ENCODE data around the gene RNF224.
A peak's percentile ranks its signal among the peaks of the same experiment; 100 is the strongest.

The RNF224 gene

DNA sequence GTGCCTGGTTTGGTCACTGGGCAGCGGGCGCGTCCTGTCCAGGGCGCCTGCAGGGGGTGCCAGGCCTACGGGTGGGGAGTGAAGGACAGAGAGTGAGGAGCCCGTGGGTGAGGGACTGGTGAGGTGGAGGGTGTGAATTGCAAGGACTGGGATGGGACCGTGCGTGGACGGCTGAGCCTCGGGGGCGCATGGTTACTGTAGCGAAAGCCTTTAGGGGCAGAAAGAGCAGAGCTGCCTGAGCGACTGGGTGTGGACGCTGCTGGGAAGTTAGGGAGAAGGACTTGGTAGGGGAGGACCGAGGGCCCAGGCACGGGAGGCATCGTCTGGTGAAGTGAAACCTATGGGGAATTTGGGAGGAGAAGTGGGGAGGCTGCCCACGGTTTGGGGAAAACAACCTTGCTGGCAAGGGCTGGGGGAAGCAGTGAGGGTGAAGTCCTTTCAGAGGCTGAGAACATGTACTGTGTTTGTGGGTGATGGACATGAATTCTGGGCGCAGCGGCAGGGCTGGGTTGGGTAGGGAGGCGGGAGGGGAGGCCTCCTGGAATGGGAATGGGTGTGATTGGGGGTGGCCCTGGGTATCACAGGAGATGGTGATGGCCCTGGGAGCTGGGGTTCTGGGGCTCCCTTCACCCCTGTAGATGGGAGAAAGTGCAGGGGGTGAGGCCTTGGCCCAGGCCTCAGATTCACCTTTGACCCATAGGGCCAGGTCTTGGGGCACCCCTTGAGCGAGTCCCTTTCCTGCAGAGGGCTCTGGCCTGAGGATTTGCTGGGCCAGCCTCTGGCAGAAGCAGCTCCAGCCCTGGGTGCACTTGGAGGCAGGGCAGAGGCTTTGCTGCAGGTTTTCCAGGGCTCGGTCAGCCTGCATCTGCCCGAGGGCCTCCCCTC, 48.5 kb downstream of the RNF224 start:
- DNase-seq = no peak

DNA sequence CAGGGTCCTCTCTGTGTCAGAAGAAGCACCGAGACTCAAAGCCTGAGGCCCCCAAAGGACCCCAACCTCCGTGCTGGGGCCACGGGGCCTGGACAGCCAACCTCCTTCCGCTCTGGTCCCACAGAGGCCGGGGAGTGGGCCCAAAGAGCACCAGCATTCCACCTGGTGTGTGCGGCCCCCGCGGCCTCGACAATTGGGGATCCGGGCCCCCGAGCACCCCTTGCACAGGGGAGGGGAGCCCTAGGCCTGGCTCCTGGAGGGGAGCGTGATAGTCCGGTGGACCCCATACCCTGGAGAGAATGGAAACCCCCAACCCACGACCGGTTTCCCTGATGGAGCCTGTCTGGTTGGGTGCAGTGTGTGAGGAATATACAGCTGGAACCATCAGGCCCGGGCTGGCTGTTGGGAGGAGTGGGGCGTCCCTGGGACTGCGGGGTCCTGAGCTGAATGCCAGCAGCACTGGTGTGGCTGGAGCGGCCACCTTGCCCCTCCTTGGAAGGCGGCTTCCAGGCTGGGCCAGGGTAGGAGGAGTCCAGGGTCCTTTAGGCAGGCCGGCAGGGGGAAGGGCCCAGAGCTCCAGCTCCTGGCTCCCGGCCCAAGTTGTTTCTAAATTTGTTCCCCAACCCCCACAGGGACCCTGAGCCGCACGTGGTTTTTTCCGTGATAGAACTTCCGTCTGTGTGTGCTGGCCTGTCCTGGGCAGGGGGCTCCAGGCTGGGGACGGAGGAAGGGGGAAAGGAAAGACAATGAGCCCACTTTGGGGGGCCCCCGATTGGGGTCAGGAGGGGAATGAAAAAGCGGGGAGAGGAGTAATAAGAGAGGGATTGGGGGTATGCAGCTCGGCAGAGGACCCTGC, 49.4 kb downstream of the RNF224 start:
- no peak for DNase-seq

DNA sequence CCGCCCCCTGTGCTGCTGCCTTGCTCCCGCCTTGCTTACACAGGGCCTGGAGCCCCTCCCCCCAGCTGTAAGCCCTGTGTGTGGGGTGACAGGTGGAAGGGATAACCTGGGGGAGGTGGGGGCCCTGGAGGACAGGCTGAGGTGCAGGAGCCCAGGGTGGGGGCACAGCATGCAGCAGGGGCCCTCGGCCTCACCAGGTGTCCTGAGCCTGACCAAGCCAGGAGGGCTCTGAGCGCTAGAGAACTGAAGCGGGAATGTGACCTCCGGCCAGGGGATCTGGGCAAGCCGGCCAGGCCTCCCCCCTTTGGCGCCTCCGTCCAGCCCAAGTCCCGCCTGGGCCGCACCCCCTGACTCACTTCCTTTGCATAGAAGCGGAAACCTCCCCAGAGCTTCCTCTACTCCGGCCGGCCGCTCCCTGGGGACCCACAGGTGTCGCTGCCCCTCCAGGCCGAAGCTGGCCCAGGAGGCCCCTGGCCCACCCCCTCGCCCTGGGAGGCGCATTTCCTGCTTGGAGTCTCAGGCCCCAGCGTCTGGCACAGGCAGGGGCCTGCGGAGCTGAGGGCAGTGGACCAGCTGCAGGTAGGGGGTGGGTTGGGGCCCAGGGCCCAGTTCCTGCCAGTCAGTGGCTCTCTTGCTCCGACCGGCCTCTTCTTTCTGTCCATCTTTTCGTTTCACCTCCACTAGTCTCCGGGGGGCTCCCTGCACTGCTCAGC, 50.2 kb downstream of the RNF224 start, which contains the start of gene TOR4A:
TOR4A (plus strand) TSS at position 398 of the 713 bp plus-strand sequence. CDS start 964 bp downstream, outside the sequence.
- DNase-seq = peak; percentile 66

DNA sequence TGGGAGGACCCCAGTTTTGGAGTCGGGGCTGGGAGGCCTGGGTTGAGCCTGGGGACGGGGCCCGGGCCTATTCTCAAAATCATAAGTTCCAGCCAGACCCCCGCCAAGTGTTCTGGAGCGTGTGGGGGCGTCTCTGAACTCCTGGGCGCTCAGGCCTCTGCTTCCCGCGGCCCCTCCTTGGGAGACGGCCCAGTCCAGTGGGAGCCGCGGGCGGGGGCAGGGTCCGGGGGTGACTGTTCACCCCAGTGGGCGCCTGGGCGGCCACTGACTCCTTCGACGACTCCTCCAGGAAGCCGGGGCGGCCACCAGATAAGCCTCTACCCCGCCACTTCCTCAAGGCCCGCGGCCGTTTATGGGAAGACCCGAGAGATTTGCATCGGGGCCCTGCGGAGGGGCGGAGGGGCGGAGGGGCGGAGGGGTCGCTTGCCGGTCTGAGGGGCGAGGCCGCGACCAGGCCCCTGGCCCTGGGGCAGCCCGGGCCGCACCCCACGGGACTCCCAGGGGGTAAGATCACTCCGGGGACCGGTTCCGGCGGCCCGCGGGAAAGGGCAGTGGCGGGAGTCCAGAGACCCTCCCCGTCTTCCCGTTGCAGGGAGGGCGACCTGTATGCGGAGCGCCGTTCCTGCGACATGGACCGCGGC, 50.9 kb downstream of the RNF224 start:
- no peak for DNase-seq
